H9 (cell line): ENCODE data around the gene PLN. TPM values are rescaled to one million over a fixed set of nuclear protein-coding genes. Genes with fewer than 3 reads are reported as not detected.

ENCODE experiments used
- DNase-seq: peaks from one replicate; pipeline ENCODE4 v3.0.0-alpha.2; 2017
- H2AFZ ChIP-seq: one replicate; pipeline ENCODE4 v1.6.1; 2013; ENCODE audit warnings: mild to moderate bottlenecking, low read length, control low read depth, moderate library complexity
- H2AK5ac ChIP-seq: 2 replicates; pipeline ENCODE4 v1.6.1; 2013; ENCODE audit warnings: low read length, control low read depth, mixed read lengths; ENCODE audit not compliant: insufficient read length
- H2BK120ac ChIP-seq: one replicate; pipeline ENCODE4 v1.6.1; 2013; ENCODE audit warnings: low read depth, mild to moderate bottlenecking, low read length, control low read depth, inconsistent platforms; ENCODE audit not compliant: poor library complexity, severe bottlenecking
- H2BK12ac ChIP-seq: 2 replicates; pipeline ENCODE4 v1.6.1; 2013; ENCODE audit warnings: low read length, control low read depth, mixed read lengths, low read depth; ENCODE audit not compliant: insufficient read length
- H2BK15ac ChIP-seq: 2 replicates; pipeline ENCODE4 v1.6.1; 2013; ENCODE audit warnings: low read depth, low read length, control low read depth
- H2BK20ac ChIP-seq: one replicate; pipeline ENCODE4 v1.6.1; 2013; ENCODE audit warnings: low read depth, mild to moderate bottlenecking, low read length, control low read depth, inconsistent platforms; ENCODE audit not compliant: poor library complexity, severe bottlenecking
- H2BK5ac ChIP-seq: 2 replicates; pipeline ENCODE4 v1.6.1; 2013; ENCODE audit warnings: low read length, control low read depth, mixed read lengths; ENCODE audit not compliant: insufficient read length
- H3K14ac ChIP-seq: 2 replicates; pipeline ENCODE4 v1.6.1; 2013; ENCODE audit warnings: low read length, control low read depth; ENCODE audit not compliant: insufficient read depth
- H3K18ac ChIP-seq: 2 replicates; pipeline ENCODE4 v1.6.1; 2013; ENCODE audit warnings: low read depth, mild to moderate bottlenecking, mixed read lengths, low read length, control low read depth; ENCODE audit not compliant: insufficient read length
- H3K23ac ChIP-seq: 2 replicates; pipeline ENCODE4 v1.6.1; 2013; ENCODE audit warnings: low read length, control low read depth, mixed read lengths, low read depth; ENCODE audit not compliant: insufficient read length
- H3K23me2 ChIP-seq: 2 replicates; pipeline ENCODE4 v1.6.1; 2013; ENCODE audit warnings: low read depth, mild to moderate bottlenecking, mixed read lengths, low read length, control low read depth; ENCODE audit not compliant: insufficient read length, poor library complexity, severe bottlenecking
- H3K27ac ChIP-seq: 2 replicates; pipeline ENCODE4 v1.5.1; 2013; ENCODE audit warnings: low read length, control low read depth, mixed read lengths, low read depth; ENCODE audit not compliant: insufficient read length
- H3K27me3 ChIP-seq: 2 replicates; pipeline ENCODE4 v1.6.1; 2013; ENCODE audit warnings: low read length, control low read depth, inconsistent platforms; ENCODE audit not compliant: insufficient read depth
- H3K4ac ChIP-seq: 2 replicates; pipeline ENCODE4 v1.6.1; 2013; ENCODE audit warnings: low read depth, mild to moderate bottlenecking, control low read depth, inconsistent platforms, low read length, moderate library complexity
- H3K4me1 ChIP-seq: 2 replicates; pipeline ENCODE4 v1.6.1; 2013; ENCODE audit warnings: low read length, control low read depth, inconsistent platforms; ENCODE audit not compliant: insufficient read depth
- H3K4me2 ChIP-seq: 2 replicates; pipeline ENCODE4 v1.6.1; 2013; ENCODE audit warnings: low read length, control low read depth, mixed read lengths; ENCODE audit not compliant: insufficient read length, insufficient read depth
- H3K56ac ChIP-seq: 2 replicates; pipeline ENCODE4 v1.6.1; 2013; ENCODE audit warnings: low read depth, mild to moderate bottlenecking, mixed read lengths, low read length, control low read depth; ENCODE audit not compliant: insufficient read length
- H3K79me1 ChIP-seq: 2 replicates; pipeline ENCODE4 v1.6.1; 2013; ENCODE audit warnings: low read depth, mild to moderate bottlenecking, moderate library complexity, low read length, control low read depth, inconsistent platforms; ENCODE audit not compliant: insufficient read depth, poor library complexity, severe bottlenecking
- H3K79me2 ChIP-seq: 2 replicates; pipeline ENCODE4 v1.6.1; 2013; ENCODE audit warnings: low read length, control low read depth, inconsistent platforms; ENCODE audit not compliant: insufficient read depth
- H3K9ac ChIP-seq: 2 replicates; pipeline ENCODE4 v1.6.1; 2013; ENCODE audit warnings: low read length, control low read depth, mixed read lengths; ENCODE audit not compliant: insufficient read length; ENCODE audit errors: extremely low read depth
- H3K9me3 ChIP-seq: one replicate; pipeline ENCODE4 v1.6.1; 2013; ENCODE audit warnings: low read depth, low read length, inconsistent platforms; ENCODE audit not compliant: control insufficient read depth
- H3T11ph ChIP-seq: one replicate; pipeline ENCODE4 v1.6.1; 2013; ENCODE audit warnings: mild to moderate bottlenecking, low read length, control low read depth, inconsistent platforms
- H4K20me1 ChIP-seq: one replicate; pipeline ENCODE4 v1.6.1; 2013; ENCODE audit not compliant: control insufficient read depth, insufficient read length, insufficient read depth
- H4K5ac ChIP-seq: 2 replicates; pipeline ENCODE4 v1.6.1; 2013; ENCODE audit warnings: low read depth, mild to moderate bottlenecking, mixed read lengths, low read length, control low read depth; ENCODE audit not compliant: insufficient read length
- H4K8ac ChIP-seq: replicated peaks from 2 replicates; pipeline ENCODE4 v1.6.1; 2013; ENCODE audit warnings: low read length, control low read depth, mixed read lengths, low read depth; ENCODE audit not compliant: insufficient read length
- H4K91ac ChIP-seq: 2 replicates; pipeline ENCODE4 v1.6.1; 2013; ENCODE audit warnings: low read depth, mild to moderate bottlenecking, moderate library complexity, mixed read lengths, low read length, control low read depth; ENCODE audit not compliant: insufficient read length
- H3K27ac Mint-ChIP-seq, 3 experiments: 2 replicates in 2 of 3; 3 replicates in 1 of 3; pipeline ENCODE4 v1.8.0; 2020 to 2021; ENCODE audit warnings: mixed read lengths in 3 of 3, mild to moderate bottlenecking in 1 of 3, moderate library complexity in 1 of 3
- H3K27me3 Mint-ChIP-seq: 2 replicates; pipeline ENCODE4 v1.8.0; 2021; ENCODE audit warnings: low read depth, mild to moderate bottlenecking, moderate library complexity, mixed read lengths
- H3K36me3 Mint-ChIP-seq, 3 experiments: 2 replicates in 2 of 3; 3 replicates in 1 of 3; pipeline ENCODE4 v1.8.0; 2020 to 2021; ENCODE audit warnings: low read depth in 3 of 3, mixed read lengths in 3 of 3; ENCODE audit not compliant: insufficient read depth in 1 of 3
- H3K4me1 Mint-ChIP-seq, 2 experiments: 2 replicates each; pipeline ENCODE4 v1.8.0; 2020; ENCODE audit warnings: mixed read lengths in 2 of 2
- H3K4me3 Mint-ChIP-seq, 2 experiments: 2 replicates in 1 of 2; 3 replicates in 1 of 2; pipeline ENCODE4 v1.8.0; 2020 to 2021; ENCODE audit warnings: mild to moderate bottlenecking in 2 of 2, mixed read lengths in 2 of 2, moderate library complexity in 1 of 2
- H3K9me3 Mint-ChIP-seq, 2 experiments: 2 replicates in 1 of 2; 3 replicates in 1 of 2; pipeline ENCODE4 v1.8.0; 2020; ENCODE audit warnings: mild to moderate bottlenecking in 2 of 2, mixed read lengths in 2 of 2, moderate library complexity in 1 of 2
- CTCF ChIP-seq: fragments of 200-600 bp; sonication (generic); conservative IDR thresholded peaks from 3 replicates; pipeline ENCODE4 v1.8.0; 2021; ENCODE audit warnings: antibody characterized with exemption, mild to moderate bottlenecking
- WGBS: extraction: QIAGEN DNeasy Blood & Tissue Kit; methylation state at CpG from one replicate; pipeline ENCODE4 v1.1.7; 2013; ENCODE audit warnings: missing lambda C conversion rate, low lambda C conversion rate, mixed read lengths; ENCODE audit not compliant: insufficient read length; ENCODE audit errors: extremely low coverage; 5-methylcytosine and 5-hydroxymethylcytosine counted together
- total RNA-seq: library from RNA; stranded (reverse); gene quantifications from 2 replicates; pipeline ENCODE4 v1.2.1, GENCODE V29; 2021

PLN gene
- total RNA-seq, 1 experiment from 2014 or later: not detected

- Histone ChIP-seq H3K14ac (no peak overlapping the region), H2BK15ac (no peak overlapping the region), H3K56ac (no peak overlapping the region), H3K4ac (no peak overlapping the region), H3K4me2 (no peak overlapping the region), H4K5ac (no peak overlapping the region), H3K27me3 (no peaks in the 10 kb centered on the region; the same call in 1 of the 2 replicates), H3K79me1 (peaks cover 4% of the 10 kb centered on the region), H3T11ph (no peak overlapping the region), H3K23me2 (no peaks in the 10 kb centered on the region), H4K91ac (no peak overlapping the region), H2AFZ (no peak overlapping the region), H3K79me2 (no peaks in the 10 kb centered on the region), H2BK12ac (no peak overlapping the region), H2BK20ac (no peak overlapping the region), H2BK120ac (no peak overlapping the region), H2AK5ac (no peak overlapping the region), H3K23ac (no peak overlapping the region), H3K27ac (no peak overlapping the region), H2BK5ac (no peak overlapping the region), H3K9me3 (no peaks in the 10 kb centered on the region), H3K18ac (no peak overlapping the region), H3K4me1 (peaks cover 3% of the 10 kb centered on the region; the same call in 1 of the 2 replicates), H4K8ac (no peak overlapping the region), H3K9ac (no peak overlapping the region), H4K20me1 (no peaks in the 10 kb centered on the region)
- TF ChIP-seq CTCF: no peak
- H3K9me3 Mint-ChIP-seq: no peaks in the 10 kb centered on the region
- peaks cover 6 to 12% of the 10 kb centered on the region in 2 experiments for H3K4me1 Mint-ChIP-seq
- H3K4me3 Mint-ChIP-seq: no peak overlapping the region
- WGBS: no CpG with 5 or more reads among the region's 1 CpG
- H3K36me3 Mint-ChIP-seq: no peaks in the 10 kb centered on the region
- H3K27me3 Mint-ChIP-seq: no peaks in the 10 kb centered on the region
- H3K27ac Mint-ChIP-seq: no peak overlapping the region
- DNase-seq: no peak
Measured at GRCh38 chr6:118562248-118562647, 14.2 kb downstream of the PLN start.
